H1 (cell line): Measurements from ENCODE around the gene MRPS15. TPM values are rescaled to one million over a fixed set of nuclear protein-coding genes. Genes with fewer than 3 reads are reported as not detected.
A peak's percentile ranks its signal among the peaks of the same experiment; 100 is the strongest.

Source experiments
- CTCF ChIA-PET: fragments of 300-600 bp; sonication (Branson Sonifier 250); formaldehyde crosslinking; loops from one replicate; lab custom pipeline; 2021; ENCODE audit not compliant: partially characterized antibody; lab: Charles Lee
- POLR2A ChIA-PET: fragments of 300-600 bp; sonication (Branson Sonifier 250); formaldehyde crosslinking; loops from one replicate; lab custom pipeline; 2021; ENCODE audit warnings: inconsistent platforms; ENCODE audit not compliant: partially characterized antibody; lab: Charles Lee
- DNase-seq, 2 experiments: peaks; one replicate each; pipeline versions ENCODE4 v3.0.0 to v3.0.0-alpha.2; 2010 to 2022; ENCODE audit warnings: low spot score in 2 of 2, low read depth in 1 of 2, mixed read lengths in 1 of 2
- FAIRE-seq: peaks from 2 replicates; lab custom pipeline; 2011; peaks lifted over from hg19 to GRCh38; lab: Jason Lieb, UNC
- H2AFZ ChIP-seq: 2 replicates; pipeline ENCODE4 v1.8.1; 2012; ENCODE audit warnings: low read length, inconsistent platforms
- H2AK5ac ChIP-seq: 2 replicates; pipeline ENCODE4 v1.6.1; 2013; ENCODE audit warnings: low read depth, low read length
- H2BK120ac ChIP-seq: replicated peaks from 2 replicates; pipeline ENCODE3; 2013; ENCODE audit warnings: low read depth, low read length, inconsistent platforms
- H2BK12ac ChIP-seq: 2 replicates; pipeline ENCODE4 v1.6.1; 2013; ENCODE audit warnings: low read depth, low read length
- H2BK15ac ChIP-seq: 2 replicates; pipeline ENCODE4 v1.6.1; 2013; ENCODE audit warnings: low read length
- H2BK20ac ChIP-seq: 2 replicates; pipeline ENCODE4 v1.6.1; 2013; ENCODE audit warnings: low read length
- H2BK5ac ChIP-seq: 2 replicates; pipeline ENCODE4 v1.6.1; 2013; ENCODE audit warnings: low read depth, low read length
- H3K14ac ChIP-seq: 2 replicates; pipeline ENCODE4 v1.6.1; 2013; ENCODE audit warnings: inconsistent platforms; ENCODE audit not compliant: insufficient read length
- H3K18ac ChIP-seq: 2 replicates; pipeline ENCODE4 v1.6.1; 2013; ENCODE audit warnings: low read length; ENCODE audit errors: extremely low read depth
- H3K23ac ChIP-seq: 2 replicates; pipeline ENCODE4 v1.6.1; 2013; ENCODE audit warnings: inconsistent platforms; ENCODE audit not compliant: insufficient read length
- H3K23me2 ChIP-seq: 2 replicates; pipeline ENCODE4 v1.6.1; 2013; ENCODE audit warnings: low read depth, low read length
- H3K27ac ChIP-seq: 2 replicates; pipeline ENCODE4 v1.6.1; 2011; ENCODE audit warnings: low read depth, low read length, inconsistent platforms
- H3K27me3 ChIP-seq, 4 experiments: replicated peaks in 1 of 4; 1 replicate in 1 of 4; 2 replicates in 3 of 4; pipeline versions ENCODE4 v1.6.1 to v1.8.1; 2011 to 2013; ENCODE audit warnings: low read length in 3 of 4, mild to moderate bottlenecking in 3 of 4, inconsistent platforms in 2 of 4, mixed read lengths in 2 of 4, moderate library complexity in 1 of 4; ENCODE audit not compliant: control insufficient read depth in 3 of 4, insufficient read depth in 3 of 4; ENCODE audit errors: extremely low read depth in 1 of 4
- H3K36me3 ChIP-seq, 4 experiments: 2 replicates each; pipeline versions ENCODE4 v1.6.1 to v1.8.1; 2011 to 2013; ENCODE audit warnings: mild to moderate bottlenecking in 4 of 4, low read length in 3 of 4, moderate library complexity in 2 of 4, control low read depth in 1 of 4, inconsistent platforms in 1 of 4; ENCODE audit not compliant: insufficient read depth in 4 of 4, control insufficient read depth in 2 of 4
- H3K4ac ChIP-seq: replicated peaks from 2 replicates; pipeline ENCODE3; 2013; ENCODE audit warnings: low read length, low read depth, mixed read lengths, inconsistent platforms; ENCODE audit not compliant: insufficient read length
- H3K4me1 ChIP-seq, 4 experiments: replicated peaks in 1 of 4; 1 replicate in 1 of 4; 2 replicates in 3 of 4; pipeline versions ENCODE4 v1.6.1 to v1.8.1; 2011 to 2013; ENCODE audit warnings: low read length in 3 of 4, inconsistent platforms in 2 of 4, mixed read lengths in 1 of 4; ENCODE audit not compliant: insufficient read depth in 4 of 4, control insufficient read depth in 3 of 4
- H3K4me2 ChIP-seq, 2 experiments: 2 replicates each; pipeline versions ENCODE4 v1.6.1 to v1.8.1; 2011 to 2013; ENCODE audit warnings: low read depth in 2 of 2, low read length in 2 of 2, control low read depth in 1 of 2, inconsistent platforms in 1 of 2, mild to moderate bottlenecking in 1 of 2; ENCODE audit not compliant: insufficient read depth in 1 of 2
- H3K4me3 ChIP-seq, 4 experiments: fragments of 200-600, 300-600 bp in 1 of 4; sonication (generic), shearing (Covaris generic), sonication (Bioruptor Twin) in 1 of 4; 2 replicates each; pipeline versions ENCODE4 v1.5.1 to v1.8.1; 2011 to 2016; ENCODE audit warnings: low read length in 4 of 4, low read depth in 3 of 4, control low read depth in 2 of 4, inconsistent platforms in 2 of 4, mild to moderate bottlenecking in 2 of 4, mixed read lengths in 1 of 4, moderate library complexity in 1 of 4; ENCODE audit not compliant: insufficient read depth in 2 of 4; ENCODE audit errors: extremely low read depth in 1 of 4
- H3K56ac ChIP-seq: replicated peaks from 2 replicates; pipeline ENCODE3; 2013; ENCODE audit warnings: low read depth, mild to moderate bottlenecking, mixed read lengths, low read length, inconsistent platforms; ENCODE audit not compliant: insufficient read length
- H3K79me1 ChIP-seq: 2 replicates; pipeline ENCODE4 v1.6.1; 2013; ENCODE audit warnings: low read depth, low read length, control low read depth
- H3K79me2 ChIP-seq, 2 experiments: 2 replicates each; pipeline versions ENCODE4 v1.6.1 to v1.8.1; 2012 to 2013; ENCODE audit warnings: low read length in 2 of 2, mild to moderate bottlenecking in 2 of 2, inconsistent platforms in 1 of 2; ENCODE audit not compliant: insufficient read depth in 2 of 2, control insufficient read depth in 1 of 2
- H3K9ac ChIP-seq, 4 experiments: replicated peaks in 1 of 4; 1 replicate in 1 of 4; 2 replicates in 3 of 4; pipeline versions ENCODE4 v1.6.1 to v1.8.1; 2011 to 2013; ENCODE audit warnings: low read depth in 3 of 4, low read length in 3 of 4, control low read depth in 2 of 4, mild to moderate bottlenecking in 2 of 4, moderate library complexity in 2 of 4, inconsistent platforms in 1 of 4; ENCODE audit errors: extremely low read depth in 1 of 4
- H3K9me3 ChIP-seq, 2 experiments: 2 replicates each; pipeline versions ENCODE4 v1.6.1 to v1.8.1; 2012 to 2013; ENCODE audit warnings: mild to moderate bottlenecking in 2 of 2, moderate library complexity in 2 of 2, control low read depth in 1 of 2, inconsistent platforms in 1 of 2, low read depth in 1 of 2, low read length in 1 of 2, mixed read lengths in 1 of 2; ENCODE audit not compliant: insufficient read depth in 2 of 2
- H4K20me1 ChIP-seq, 2 experiments: replicated peaks in 1 of 2; 2 replicates each; pipeline versions ENCODE3 to v1.8.1; 2011 to 2013; ENCODE audit warnings: inconsistent platforms in 2 of 2, low read length in 2 of 2, mild to moderate bottlenecking in 1 of 2; ENCODE audit not compliant: insufficient read depth in 2 of 2, control insufficient read depth in 1 of 2
- H4K5ac ChIP-seq: 2 replicates; pipeline ENCODE4 v1.6.1; 2013; ENCODE audit warnings: low read length, low read depth, mixed read lengths, inconsistent platforms; ENCODE audit not compliant: insufficient read length
- H4K8ac ChIP-seq: 2 replicates; pipeline ENCODE4 v1.8.0; 2013; ENCODE audit warnings: mild to moderate bottlenecking, moderate library complexity, low read length, inconsistent platforms; ENCODE audit not compliant: insufficient read depth; ENCODE audit errors: extremely low read depth
- H4K91ac ChIP-seq: replicated peaks from 2 replicates; pipeline ENCODE3; 2013; ENCODE audit warnings: low read length, mixed read lengths, inconsistent platforms; ENCODE audit not compliant: insufficient read length
- CREB1 ChIP-seq: IDR thresholded peaks from 2 replicates; pipeline ENCODE4 v1.6.1; 2012; ENCODE audit warnings: inconsistent platforms
- GTF2F1 ChIP-seq: IDR thresholded peaks from 2 replicates; pipeline ENCODE4 v1.6.1; 2012; ENCODE audit warnings: low read depth, low read length, improper control_type of control experiment, borderline replicate concordance
- JUND ChIP-seq: IDR thresholded peaks from 2 replicates; pipeline ENCODE4 v1.6.1; 2011; ENCODE audit warnings: mild to moderate bottlenecking, improper control_type of control experiment, low read length
- POLR2AphosphoS5 ChIP-seq: IDR thresholded peaks from 2 replicates; pipeline ENCODE4 v1.6.1; 2011; ENCODE audit warnings: low read depth, low read length
- SIX5 ChIP-seq: IDR thresholded peaks from 2 replicates; pipeline ENCODE4 v1.6.1; 2011; ENCODE audit warnings: mild to moderate bottlenecking, low read depth, low read length
- SP2 ChIP-seq: IDR thresholded peaks from 2 replicates; pipeline ENCODE4 v1.6.1; 2012; ENCODE audit warnings: mild to moderate bottlenecking, low read length, inconsistent platforms
- WGBS, 2 experiments: shearing (Covaris generic) in 1 of 2; methylation state at CpG; one replicate each; pipeline versions ENCODE4 v1.1.6 to v1.1.7; 2013 to 2015; ENCODE audit warnings: low lambda C conversion rate in 2 of 2, mixed read lengths in 2 of 2, inconsistent platforms in 1 of 2, low coverage in 1 of 2, missing lambda C conversion rate in 1 of 2; ENCODE audit not compliant: insufficient replicate concordance in 2 of 2, insufficient coverage in 1 of 2, insufficient read length in 1 of 2; ENCODE audit errors: extremely low coverage in 1 of 2, missing lambda C conversion rate in 1 of 2; 5-methylcytosine and 5-hydroxymethylcytosine counted together
- polyA plus RNA-seq, 7 experiments: library from polyadenylated mRNA; depleted of rRNA in 3 of 7; stranded (reverse) in 5 of 7; unstranded in 2 of 7; fragments of >200 nt in 5 of 7; fragments of 200-250 nt in 2 of 7; gene quantifications; 1 replicate in 5 of 7; 2 replicates in 1 of 7; 4 replicates in 1 of 7; pipeline versions ENCODE4 v1.2.1 to v1.2.3, GENCODE V29; 2011 to 2013; ENCODE audit warnings: missing spikeins in 2 of 7, mixed read lengths in 2 of 7
- total RNA-seq: library from RNA; stranded (reverse); fragmentation: NEBNext Ultra II Directional; extraction: Animal tissue kit (Norgen Biotek cat#: 25700); gene quantifications from 2 replicates; pipeline ENCODE4 v1.2.1, GENCODE V29; 2021
- TF ChIP-seq, protein P1 (sequence below): IDR thresholded peaks from 2 replicates; pipeline ENCODE4 v1.6.1; 2011; ENCODE audit warnings: low read depth, mild to moderate bottlenecking, low read length; ENCODE audit not compliant: insufficient read depth
- TF ChIP-seq, protein P2 (sequence below): IDR thresholded peaks from 2 replicates; pipeline ENCODE4 v1.6.1; 2012; ENCODE audit warnings: inconsistent platforms

The MRPS15 gene
- total and polyA plus RNA-seq, 2 of the 8 experiments (the other 6 are each of a cell fraction or from before 2014, with no cell fraction given) = 53.6 to 129 TPM

DNA sequence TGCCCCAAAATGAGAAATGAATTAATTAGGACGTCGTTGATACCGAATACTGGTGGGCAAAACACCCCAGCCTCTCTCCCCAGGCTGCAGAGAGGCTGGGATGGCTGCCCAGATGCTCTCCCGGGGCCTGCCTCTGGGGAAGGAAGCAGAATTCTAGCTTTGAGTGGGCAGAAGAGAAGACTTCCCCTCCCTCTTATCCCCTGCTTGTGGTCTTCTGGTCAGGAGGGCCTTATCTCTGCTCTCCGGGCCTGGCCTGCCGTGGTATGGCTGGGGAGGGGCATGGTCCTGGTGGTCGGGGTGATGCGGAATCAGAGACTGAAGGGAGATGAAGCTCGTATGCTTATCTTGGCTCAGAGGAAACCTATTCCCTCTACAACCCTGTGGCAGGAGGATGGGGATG is 28.3 kb upstream of the MRPS15 start:
- H4K20me1 ChIP-seq = no peaks in the 10 kb centered on the region
- peaks cover 6% of the 10 kb centered on the region; the same call in 1 of the 2 replicates for H3K23me2 ChIP-seq
- no peak overlapping the region for H2BK120ac ChIP-seq
- H3K18ac ChIP-seq = no peak overlapping the region; the same call in 1 of the 2 replicates
- H3K79me2 ChIP-seq = no peaks in the 10 kb centered on the region
- no peak overlapping the region; the same call in 1 of the 2 replicates for H2AK5ac ChIP-seq
- FAIRE-seq = no peak
- H2AFZ ChIP-seq = no peak overlapping the region
- no peak overlapping the region for H3K4me2 ChIP-seq
- no peak overlapping the region for H2BK20ac ChIP-seq
- no peak overlapping the region for H3K27ac ChIP-seq
- no peak overlapping the region for H4K91ac ChIP-seq
- H3K14ac ChIP-seq = no peak overlapping the region
- H3K4me1 ChIP-seq = no peaks in the 10 kb centered on the region
- CTCF ChIA-PET = interaction anchor here (0.8 to 1.9 kb wide), 2 partner anchors 24 to 84 kb away, joined by 3 to 4 read pairs; no protein-coding TSS in a partner anchor
- no peak overlapping the region for H3K56ac ChIP-seq
- no peaks in the 10 kb centered on the region for H3K27me3 ChIP-seq
- no peak overlapping the region for H2BK5ac ChIP-seq
- H3K36me3 ChIP-seq = no peaks in the 10 kb centered on the region
- WGBS, 2 experiments = 82% methylated on average over 9 of the region's 9 CpGs; no CpG with 5 or more reads in 1 of the 2 experiments
- no peak overlapping the region for H3K4ac ChIP-seq
- no peak overlapping the region for H3K23ac ChIP-seq
- no peak overlapping the region for H2BK15ac ChIP-seq
- H4K5ac ChIP-seq = no peak overlapping the region
- TF ChIP-seq GTF2F1 (no peak), CREB1 (no peak), JUND (no peak), SIX5 (no peak), POLR2AphosphoS5 (no peak), SP2 (no peak)
- TF ChIP-seq, protein P1, sequence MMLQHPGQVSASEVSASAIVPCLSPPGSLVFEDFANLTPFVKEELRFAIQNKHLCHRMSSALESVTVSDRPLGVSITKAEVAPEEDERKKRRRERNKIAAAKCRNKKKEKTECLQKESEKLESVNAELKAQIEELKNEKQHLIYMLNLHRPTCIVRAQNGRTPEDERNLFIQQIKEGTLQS = no peak
- TF ChIP-seq, protein P2, sequence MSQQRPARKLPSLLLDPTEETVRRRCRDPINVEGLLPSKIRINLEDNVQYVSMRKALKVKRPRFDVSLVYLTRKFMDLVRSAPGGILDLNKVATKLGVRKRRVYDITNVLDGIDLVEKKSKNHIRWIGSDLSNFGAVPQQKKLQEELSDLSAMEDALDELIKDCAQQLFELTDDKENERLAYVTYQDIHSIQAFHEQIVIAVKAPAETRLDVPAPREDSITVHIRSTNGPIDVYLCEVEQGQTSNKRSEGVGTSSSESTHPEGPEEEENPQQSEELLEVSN = no peak
- H4K8ac ChIP-seq = peak overlapping the region; percentile 71; the same call in 1 of the 2 replicates
- no peak overlapping the region for H2BK12ac ChIP-seq
- H3K4me3 ChIP-seq = no peak overlapping the region
- no peaks in the 10 kb centered on the region for H3K79me1 ChIP-seq
- no peak overlapping the region for H3K9ac ChIP-seq
- no peak for DNase-seq
- no peaks in the 10 kb centered on the region for H3K9me3 ChIP-seq
- POLR2A ChIA-PET = interaction anchor here (0.9 kb wide), 1 partner anchor 10 kb away, joined by 3 read pairs; the partner anchor contains the start of gene CSF3R
